ENCODE measurements around the gene ZDHHC3. TPM values are rescaled to one million over a fixed set of nuclear protein-coding genes. Genes with fewer than 3 reads are reported as not detected.

Gene ZDHHC3, protein sequence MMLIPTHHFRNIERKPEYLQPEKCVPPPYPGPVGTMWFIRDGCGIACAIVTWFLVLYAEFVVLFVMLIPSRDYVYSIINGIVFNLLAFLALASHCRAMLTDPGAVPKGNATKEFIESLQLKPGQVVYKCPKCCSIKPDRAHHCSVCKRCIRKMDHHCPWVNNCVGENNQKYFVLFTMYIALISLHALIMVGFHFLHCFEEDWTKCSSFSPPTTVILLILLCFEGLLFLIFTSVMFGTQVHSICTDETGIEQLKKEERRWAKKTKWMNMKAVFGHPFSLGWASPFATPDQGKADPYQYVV
- total RNA-seq (2014; rRNA removed; shearing (Covaris generic)) = 27.4 and 32.6 TPM in 2 replicates
- 14.6 and 39.9 TPM in 2 replicates for polyA plus RNA-seq (2014; cell fraction: nucleus; rRNA removed)

DNA sequence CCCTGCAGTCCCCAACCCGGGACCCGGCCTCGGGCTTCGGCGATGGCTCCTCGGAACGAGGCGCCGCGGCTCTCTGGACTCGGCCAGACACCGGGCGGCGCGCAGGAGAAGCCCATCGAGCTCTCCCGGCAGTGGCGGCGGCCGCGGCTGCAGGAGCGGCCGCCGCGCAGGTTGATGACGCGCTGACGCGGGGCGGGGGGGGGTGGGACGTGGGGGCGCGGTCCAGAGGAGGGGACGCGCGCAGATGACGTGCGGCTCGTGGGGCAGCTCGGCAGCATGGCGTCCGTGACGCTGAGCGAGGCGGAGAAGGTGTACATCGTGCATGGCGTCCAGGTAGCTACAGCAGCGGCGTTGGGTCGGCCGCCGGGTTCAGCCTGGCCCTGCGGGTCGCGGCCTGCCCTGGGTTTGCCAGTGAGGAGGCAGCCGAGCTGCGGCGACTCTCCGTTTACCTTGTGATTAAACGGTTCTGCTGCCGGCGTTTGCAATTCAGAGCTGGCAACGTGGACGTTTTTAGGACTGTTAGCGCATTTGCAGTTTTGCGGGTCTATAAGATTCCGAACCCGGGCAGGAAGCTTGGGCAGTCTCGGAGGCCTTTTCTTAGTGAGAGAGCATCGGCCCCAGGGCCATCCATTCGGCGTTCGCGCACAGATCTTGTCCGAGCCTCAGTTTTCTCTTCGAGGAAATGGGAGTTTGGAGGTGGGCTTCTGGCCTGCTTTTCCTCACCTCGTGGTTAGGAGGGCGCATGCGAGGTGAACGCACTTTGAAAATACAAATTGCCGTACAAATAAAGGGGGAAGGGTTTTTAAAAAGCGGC, at the start of gene ZDHHC3, which contains the start of gene EXOSC7:
Gene ZDHHC3, minus strand, starts transcription at position 173 of the 814 bp plus-strand sequence. CDS start 16,738 bp downstream, outside the sequence.
Gene EXOSC7, plus strand, starts transcription at position 243 of the 814 bp plus-strand sequence. Its CDS starts 34 bp downstream, at position 277.
- peak; percentile 77 for DNase-seq (ENCODE audit: extremely low read depth, low read depth)

DNA sequence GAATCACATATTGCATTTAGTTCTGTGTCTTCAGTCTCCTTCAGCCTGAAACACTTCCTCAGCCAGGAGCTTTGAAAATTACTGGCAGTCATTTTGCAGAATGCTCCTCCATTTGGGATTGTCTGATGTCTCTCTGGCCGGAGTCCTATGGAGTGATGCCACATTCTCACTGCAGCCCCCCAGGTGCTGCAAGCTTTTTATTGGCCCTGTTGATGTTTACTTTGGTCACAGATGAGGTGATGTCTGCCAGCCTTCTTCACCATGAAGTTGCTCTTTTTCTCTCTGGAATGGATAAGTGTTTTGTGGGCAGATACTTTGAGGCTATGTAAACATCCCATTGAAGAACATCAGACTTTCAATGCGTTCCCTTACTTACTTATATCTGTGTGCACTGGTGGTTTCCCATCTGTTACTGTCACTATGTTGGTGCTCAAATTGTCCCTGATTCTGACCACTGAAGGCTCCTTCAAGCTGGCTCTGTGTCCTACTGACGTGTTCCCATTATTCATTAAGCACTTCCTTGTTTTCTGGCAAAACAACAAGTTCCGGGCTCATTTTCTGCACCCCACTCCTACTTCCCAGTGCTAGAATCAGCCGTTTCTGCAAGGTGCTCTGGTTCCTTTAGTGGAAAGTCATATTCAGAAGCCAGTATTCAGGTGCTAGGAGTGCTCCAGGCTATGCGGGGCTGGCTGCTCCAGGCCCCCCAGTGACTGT, 48.7 kb upstream of the ZDHHC3 start:
- no peak for DNase-seq (ENCODE audit: extremely low read depth, low read depth)

DNA sequence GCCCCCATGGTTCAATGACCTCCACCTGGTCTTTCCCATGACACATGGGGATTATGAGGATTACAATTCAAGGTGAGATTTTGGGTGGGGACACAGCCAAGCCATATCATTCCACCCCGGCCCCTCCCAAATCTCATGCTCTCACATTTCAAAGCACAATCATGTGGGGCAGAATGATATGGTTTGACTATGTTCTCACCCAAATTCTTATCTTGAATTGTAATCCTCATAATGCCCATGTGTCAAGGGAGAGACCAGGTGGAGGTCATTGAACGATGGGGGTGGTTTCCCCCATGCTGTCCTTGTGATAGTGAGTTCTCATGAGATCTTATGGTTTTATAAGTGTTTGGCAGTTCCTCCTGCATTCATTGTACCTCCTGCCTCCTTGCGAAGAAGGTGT, 47.7 kb upstream of the ZDHHC3 start:
- DNase-seq (ENCODE audit: extremely low read depth, low read depth) = no peak

DNA sequence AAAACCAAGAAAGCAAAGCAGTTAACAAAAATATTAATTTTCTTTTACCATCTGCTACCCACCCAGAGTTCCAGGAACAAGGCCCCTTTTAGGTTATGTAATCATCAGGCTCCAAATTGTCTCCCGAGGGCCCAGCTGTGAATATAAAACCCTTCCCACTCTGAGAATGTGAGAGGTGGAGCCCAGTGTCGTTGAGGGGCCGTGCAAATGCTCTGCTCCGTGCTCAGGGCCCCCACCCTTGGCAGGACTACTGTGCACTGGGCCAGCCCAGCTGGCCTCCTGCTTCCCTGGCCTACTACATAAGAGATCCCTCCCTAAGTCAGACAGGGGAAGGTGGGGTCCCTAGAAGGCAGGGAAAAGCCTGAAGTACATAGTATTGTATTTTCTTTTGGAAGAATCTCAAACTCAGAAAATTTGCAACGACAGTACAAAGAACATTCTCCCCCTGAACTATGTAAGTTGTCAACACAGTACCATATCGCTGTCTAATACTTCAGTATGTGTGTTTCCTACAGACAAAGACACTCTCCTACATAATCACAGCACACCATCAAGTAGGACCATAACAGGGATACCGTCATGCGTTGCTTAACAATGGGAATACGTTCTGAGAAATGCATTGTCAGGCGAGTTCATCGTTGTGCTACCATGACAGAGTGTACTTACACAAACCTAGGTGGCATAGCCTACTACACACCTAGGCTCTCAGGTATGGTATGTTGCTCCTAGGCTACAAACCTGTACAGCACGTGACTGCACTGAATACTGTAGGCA, 45.7 kb upstream of the ZDHHC3 start:
- no peak for DNase-seq (ENCODE audit: extremely low read depth, low read depth)

DNA sequence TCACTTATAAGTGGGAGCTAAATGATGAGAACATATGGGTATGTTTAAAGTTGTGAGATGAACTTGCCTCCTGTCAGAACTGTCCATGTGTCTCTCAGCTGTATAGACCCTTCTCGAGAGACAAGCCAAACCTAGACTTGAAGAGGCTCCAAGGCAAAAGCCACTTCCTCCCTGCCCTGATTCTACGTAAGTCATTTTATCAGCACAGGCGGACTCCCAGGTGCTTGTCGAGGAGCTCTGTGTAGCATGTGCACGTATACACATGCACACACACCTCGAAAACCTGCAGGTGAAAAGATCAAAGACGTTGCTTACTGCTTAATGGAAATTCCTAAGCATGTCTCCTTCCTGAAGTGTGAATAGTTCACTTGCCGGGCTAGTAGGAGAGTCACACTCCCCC, 44.6 kb upstream of the ZDHHC3 start:
- no peak for DNase-seq (ENCODE audit: extremely low read depth, low read depth)

DNA sequence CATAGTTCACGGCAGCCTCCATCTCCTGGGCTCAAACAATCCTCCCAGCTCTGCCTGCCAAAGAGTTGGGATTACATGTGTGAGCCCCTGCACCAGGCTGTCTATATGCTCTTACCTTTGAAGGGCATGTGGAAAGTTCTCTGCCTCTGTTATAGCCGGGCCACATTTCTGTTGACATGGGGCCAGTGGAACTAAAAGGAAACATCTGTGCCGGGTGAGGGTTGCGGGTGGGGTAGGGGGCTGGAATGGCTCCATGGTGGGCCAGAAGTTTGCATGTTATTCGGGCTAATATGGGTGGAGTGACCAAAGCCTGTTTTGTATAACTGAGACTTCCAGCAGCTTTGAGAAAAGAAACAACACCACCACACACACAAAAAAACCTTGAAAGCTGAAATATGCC, 41.8 kb upstream of the ZDHHC3 start:
- no peak for DNase-seq (ENCODE audit: extremely low read depth, low read depth)

DNA sequence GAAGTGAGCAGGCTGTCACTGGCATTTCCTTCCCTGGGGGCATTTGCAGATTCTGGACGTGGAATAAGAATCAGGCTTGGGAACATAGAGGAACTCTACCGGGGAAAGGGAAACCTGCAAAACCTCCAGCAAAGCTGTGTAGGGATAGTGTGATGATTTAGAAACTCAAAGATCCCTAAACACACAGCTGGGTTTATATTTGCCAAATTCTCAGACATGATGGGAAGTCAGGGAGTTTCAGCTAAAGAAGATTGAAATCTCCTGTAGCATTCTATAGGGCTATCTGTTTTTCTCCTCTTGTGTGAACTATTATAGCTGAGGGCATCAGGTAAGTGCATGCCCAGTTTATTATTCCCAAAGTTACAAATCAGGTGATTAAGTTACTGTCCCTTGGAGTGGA, 40.9 kb upstream of the ZDHHC3 start:
- DNase-seq (ENCODE audit: extremely low read depth, low read depth) = no peak

DNA sequence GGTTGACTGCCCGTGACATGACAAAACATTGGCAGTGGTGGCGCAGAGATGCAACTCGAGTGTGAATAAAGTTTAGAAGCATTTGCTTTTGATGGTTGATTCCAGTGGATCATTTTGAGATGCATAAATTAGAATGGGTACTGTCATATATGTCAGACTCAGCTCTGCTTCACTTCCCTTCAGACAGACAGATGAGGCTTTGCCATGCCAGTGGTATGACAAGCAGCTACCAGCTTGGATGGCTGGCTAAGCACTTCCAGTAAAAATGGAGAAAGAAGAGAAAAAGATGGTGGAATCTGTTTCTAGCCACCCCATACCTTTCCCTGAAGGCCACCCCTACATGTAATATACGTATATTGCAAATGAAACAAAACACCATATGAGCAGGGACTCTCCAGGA, 36.6 kb upstream of the ZDHHC3 start:
- DNase-seq (ENCODE audit: extremely low read depth, low read depth) = no peak

DNA sequence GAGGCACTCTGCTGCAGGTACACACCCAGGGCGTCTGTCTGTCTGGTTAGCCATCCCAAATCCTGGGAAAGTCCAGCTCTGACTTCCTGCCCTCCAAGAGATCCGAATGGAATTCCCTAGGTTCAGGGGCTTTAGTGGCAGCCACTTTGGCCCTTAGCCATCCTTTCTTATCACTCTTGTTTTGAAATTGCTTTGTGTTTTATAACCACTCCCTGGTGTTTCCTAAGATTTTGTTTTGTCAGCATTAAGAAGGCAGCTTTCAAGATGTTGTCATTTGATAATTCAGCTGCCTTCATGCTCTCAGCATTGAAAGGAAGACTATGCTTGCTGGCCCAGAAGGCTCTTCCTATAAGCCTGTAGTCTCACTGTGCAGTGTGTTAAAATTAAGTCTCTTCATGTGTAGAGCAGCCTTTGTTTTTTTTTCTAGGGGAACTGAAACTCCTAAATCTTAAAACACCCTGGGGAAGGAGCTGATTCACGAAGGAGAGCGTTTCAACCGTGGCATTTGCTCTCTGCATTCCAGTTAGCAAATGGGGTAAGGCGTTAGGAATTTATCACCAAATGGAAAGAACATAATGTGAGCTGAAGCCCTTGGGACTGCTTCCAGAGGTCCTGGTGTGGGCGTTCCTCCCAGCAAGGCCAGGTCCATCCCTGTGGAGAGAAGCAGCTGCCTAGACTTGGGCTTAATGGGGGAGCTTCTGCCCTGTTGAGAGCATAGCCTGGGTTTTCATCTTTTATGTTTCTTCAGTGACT, 36.0 kb upstream of the ZDHHC3 start:
- DNase-seq (ENCODE audit: extremely low read depth, low read depth) = no peak

DNA sequence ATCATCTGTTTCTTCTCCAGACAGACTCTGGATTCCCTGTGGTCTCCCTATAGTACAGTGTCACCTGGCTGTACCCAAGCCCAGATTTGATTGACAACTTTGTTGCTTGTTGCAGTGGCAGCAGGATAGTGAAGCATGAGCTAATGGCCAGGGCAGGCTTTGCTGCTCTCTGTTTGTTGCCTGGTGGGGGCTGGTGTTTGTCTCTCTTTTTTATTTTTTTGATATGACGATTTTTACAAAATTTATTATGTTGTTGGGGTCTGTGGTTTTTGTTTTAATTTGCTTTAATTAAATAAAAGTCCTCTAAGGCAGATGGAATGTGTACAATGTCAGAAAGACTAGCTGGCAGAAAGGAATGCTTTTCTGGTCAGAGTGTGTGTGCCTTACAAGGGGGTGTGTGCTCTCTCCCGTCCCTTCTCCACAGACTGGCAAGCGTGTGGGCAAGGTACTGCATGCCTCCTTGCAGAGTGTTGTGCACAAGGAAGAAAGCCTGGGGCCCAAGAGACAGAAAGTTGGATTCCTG, 34.9 kb upstream of the ZDHHC3 start:
- no peak for DNase-seq (ENCODE audit: extremely low read depth, low read depth)

DNA sequence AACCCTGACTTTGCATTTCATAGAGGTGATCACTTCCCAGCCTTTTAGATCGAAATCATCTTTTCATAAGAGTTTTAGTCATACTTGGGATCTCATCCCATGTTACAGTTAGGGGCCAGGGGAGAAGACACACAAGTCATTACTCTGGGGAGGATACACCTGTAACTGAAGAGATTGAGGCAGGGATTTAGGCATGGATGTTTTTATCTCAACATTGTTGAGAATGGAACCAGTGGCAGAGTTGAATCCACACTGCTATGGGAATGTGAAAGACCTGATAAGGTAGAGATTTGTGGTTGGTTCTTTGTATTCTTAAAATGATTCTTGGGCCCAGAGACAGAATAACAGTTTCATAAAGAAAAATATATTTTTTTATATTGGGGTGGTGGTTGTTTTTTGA, 33.9 kb upstream of the ZDHHC3 start:
- no peak for DNase-seq (ENCODE audit: extremely low read depth, low read depth)

DNA sequence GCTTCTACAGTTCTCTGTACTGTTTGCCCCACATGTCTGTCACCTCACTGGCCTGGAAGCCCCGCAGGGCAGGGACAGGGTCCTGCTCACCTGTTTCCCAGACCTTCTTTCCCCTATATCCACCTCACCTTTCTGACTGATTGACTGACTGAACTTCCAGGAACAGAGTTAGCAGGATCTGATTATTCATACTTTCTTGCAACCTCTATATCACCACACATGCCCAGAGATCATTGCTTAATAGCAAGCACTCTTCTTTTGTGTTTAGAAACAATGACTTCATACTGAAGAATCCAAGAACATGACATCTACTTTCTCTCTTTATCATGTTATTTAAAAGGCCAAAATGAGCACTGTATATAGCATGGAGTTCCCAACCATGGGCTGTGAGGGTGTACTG, 32.1 kb upstream of the ZDHHC3 start:
- DNase-seq (ENCODE audit: extremely low read depth, low read depth) = no peak

DNA sequence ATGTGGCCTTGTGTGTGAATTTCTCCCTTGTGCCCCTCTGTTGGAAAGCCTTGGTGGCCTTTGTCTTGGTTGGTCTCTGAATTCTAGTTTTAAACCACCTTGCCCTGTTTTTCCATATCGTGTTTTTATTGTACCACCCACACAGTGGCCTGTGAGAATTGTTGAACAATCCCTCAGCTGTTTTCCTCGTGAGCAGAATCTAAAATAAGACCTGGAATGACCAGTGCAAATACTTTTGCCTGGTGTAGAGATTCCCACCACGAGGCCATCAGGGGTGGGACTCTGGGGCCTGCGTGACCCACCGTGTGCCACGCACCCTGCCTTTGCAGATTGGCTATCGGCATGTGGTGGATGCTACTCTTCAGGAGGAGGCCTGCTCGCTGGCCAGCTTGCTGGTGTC, 31.1 kb upstream of the ZDHHC3 start:
- DNase-seq (ENCODE audit: extremely low read depth, low read depth) = no peak

DNA sequence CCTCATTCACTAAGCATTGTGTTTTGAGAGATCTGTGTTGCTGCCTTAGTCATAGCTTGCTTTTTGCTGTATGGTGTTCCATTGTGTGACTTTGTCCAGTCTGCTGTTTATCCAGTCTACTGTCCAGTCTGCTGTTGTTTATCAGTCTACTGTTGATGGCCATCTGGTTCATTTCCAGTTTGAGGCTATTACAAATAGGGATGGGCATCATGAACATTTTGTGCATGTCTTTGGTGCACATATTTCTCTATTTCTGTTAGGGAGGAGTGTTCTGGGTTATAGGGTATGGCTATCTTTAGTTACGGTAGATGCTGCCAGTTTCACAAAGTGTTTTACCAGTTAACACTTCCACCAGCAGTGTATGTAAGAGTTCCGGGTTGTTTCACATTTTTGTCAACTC, 27.9 kb upstream of the ZDHHC3 start:
- DNase-seq (ENCODE audit: extremely low read depth, low read depth) = no peak

DNA sequence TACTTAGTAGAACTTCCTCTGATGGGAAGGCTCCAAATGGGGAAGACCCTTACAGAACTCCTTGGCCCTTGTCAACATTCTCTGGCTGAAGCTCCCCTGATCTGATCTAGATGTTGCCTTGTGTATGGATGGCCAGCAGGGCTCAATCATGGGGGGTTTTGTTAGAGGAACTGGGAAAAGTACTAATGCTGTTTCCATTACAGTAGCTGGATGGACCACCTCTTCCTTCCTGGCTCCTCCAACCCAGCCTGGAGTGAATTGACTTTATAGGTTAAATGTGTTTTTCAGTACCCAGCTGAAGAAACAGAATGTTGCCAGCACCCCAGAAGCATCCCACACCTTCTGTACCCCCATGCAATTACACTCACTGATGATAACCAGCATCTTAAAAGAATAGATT, 27.4 kb upstream of the ZDHHC3 start:
- no peak for DNase-seq (ENCODE audit: extremely low read depth, low read depth)

DNA sequence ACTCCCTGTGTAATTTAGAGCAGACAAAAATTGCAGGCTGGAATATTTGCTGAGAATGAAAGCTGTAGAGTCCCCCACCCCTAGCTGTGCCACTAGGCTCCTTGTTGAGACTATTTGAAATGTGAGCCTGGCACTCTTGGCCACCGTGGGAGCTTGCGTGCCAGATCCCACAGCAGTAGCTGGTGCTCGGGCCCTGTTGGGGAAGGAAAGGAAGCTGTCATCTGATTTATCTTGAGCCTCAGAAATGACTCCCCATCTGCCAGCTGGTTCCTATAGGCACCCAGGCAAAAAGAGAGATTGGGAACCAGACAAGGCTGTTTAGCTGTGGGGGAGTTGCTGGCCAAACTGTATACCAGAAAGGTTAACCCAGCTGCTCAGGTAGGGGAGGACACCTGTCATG, 26.7 kb upstream of the ZDHHC3 start:
- DNase-seq (ENCODE audit: extremely low read depth, low read depth) = no peak

DNA sequence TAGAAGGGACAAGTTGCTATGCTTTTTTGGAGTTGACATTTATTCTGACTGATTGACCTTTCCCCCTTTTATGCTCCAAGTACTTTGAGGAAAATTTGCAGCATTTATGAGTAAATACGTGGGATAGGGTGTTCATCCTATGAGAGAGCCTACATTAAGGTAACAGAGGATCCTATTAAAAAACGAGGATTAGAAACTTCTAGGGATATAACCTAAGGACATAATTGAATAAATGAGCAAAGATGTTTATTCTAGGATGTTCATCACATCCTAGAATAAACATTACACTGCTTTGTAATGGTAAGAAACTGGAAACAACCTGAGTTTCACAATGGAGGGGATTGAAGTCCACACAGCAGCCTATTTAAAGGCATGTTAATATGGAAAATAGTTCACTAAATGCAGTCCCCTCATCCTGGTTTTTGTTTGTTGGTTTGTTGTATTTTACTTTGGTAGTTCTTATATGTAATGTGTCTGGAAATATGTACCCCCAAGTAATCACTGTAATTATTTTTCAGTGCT, 26.2 kb upstream of the ZDHHC3 start:
- DNase-seq (ENCODE audit: extremely low read depth, low read depth) = no peak

DNA sequence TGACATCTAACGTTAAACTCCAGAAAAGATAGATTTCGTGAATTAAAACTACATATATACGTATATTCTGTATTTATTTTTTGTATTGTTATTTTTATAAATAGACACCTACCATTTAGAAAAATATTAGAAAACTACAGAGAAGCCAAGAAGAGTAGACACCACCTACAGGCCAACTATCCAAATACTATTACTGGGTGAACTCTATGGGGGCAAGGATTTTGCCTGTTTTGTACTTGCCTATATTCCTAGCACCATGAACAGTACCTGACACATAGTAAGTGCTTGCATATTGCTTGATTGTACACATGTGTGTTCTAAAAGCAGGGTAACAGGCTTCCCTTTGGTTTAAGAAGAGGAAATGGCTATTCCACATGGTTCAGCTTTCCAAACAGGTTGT, 25.8 kb upstream of the ZDHHC3 start:
- DNase-seq (ENCODE audit: extremely low read depth, low read depth) = no peak

DNA sequence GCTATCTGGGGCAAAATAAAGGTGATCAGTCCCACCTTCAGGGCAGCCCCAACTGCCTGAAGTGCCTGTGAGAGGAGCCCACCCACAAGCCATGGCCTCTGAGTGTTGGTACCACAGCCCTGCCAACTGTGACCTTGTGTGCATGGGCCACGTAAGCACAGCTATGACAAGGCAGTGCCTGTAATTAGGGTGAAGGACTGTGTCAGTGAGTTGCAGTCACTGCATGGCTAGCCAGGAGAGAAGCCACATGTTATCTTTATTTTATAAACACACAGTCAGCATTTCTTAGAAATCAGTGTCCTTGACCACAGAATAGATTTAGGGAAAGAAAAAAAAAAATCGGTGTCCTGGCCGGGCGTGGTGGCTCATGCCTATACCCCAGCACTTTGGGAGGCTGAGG, 24.8 kb upstream of the ZDHHC3 start:
- DNase-seq (ENCODE audit: extremely low read depth, low read depth) = no peak
